ENCODE data around the gene MTR.
"Not testable (repeated sequence)": the region's sequence is repeated elsewhere in the genome, so short reads cannot be mapped to it uniquely, and the experiment has no call there.

MTR gene

GRCh38 chr1:236904892-236905741, 110.0 kb downstream of the MTR start:
- DNase-seq (ENCODE audit: low read depth), result no peak

- DNase-seq (ENCODE audit: low read depth), result no peak
Measured at GRCh38 chr1:236907205-236907604, 112.1 kb downstream of the MTR start.

DNA sequence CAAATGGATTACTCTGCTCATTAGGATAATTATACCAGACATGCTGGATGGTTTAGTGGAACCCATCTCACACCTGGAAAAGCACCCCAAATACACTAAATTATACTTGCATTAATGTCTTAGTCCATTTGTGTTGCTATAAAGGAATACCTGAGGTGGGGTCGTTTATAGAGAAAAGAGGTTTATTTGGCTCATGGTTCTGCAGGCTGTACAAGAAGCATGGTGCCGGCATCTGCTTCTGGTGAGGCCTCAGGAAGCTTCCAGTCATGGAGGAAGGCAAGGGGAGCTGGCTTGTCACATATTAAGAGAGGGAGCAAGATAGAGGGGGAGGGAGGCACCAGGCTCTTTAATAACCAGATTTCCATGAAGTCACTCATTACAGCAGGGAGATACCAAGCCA, 113.6 kb downstream of the MTR start:
- no peak for DNase-seq (ENCODE audit: low read depth)

GRCh38 chr1:236911047-236911446, 116.0 kb downstream of the MTR start:
- not testable (repeated sequence) for DNase-seq (ENCODE audit: low read depth)

DNA sequence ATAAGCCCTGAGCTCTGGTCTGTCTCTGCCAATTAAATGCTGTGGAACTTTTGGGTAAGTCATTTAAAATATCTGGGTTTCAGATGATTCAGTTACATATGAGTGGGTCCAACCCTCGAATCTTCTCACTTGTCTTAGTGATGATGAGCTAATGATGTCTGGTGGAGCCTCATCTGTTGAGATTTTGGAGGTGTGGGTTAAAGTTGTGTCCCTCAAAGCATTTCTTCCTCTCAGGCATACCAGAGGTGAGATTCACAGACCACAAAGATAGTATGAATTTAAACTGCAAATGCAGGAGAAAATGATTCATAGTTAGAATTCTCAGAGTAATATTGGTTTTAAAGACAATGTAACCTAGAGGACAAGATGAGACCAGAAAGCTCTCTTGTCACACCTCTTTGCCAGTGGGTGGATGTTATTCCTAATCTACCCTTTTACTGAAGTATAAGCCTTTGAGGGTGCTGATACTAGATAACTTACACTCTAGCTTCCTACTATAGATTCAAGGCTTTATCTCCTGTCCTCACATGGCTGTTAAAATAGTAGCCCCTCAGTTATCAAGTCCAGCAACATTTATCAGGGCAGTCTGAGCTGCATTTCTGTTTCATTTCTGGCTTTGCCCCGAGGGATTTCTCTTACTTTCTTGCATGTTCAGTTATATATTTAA, 118.4 kb downstream of the MTR start:
- DNase-seq (ENCODE audit: low read depth), result no peak

GRCh38 chr1:236914375-236914774, 119.3 kb downstream of the MTR start:
- no peak for DNase-seq (ENCODE audit: low read depth)

- DNase-seq (ENCODE audit: low read depth), result no peak
Measured at GRCh38 chr1:236916131-236916800, 121.2 kb downstream of the MTR start.

- DNase-seq (ENCODE audit: low read depth), result no peak
Measured at GRCh38 chr1:236917448-236917847, 122.4 kb downstream of the MTR start.

- no peak for DNase-seq (ENCODE audit: low read depth)
Measured at GRCh38 chr1:236920286-236920894, 125.3 kb downstream of the MTR start.

DNA sequence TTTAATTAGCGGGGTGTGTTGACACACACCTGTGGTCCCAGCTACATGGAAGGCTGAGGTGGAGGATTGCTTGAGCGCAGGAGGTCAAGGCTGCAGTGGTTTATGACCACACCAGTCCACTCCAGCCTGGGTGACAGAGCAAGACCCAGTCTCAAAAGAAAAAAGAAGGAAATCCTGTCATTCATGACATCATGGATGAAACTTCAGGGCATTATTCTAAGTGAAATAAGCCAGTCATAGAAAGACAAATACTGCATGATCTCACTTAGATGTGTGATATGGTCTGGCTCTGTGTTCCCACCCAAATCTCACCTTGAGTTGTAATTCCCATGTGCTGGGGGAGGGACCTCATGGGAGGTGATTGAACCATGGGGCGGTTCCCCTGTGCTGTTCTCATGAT, 126.5 kb downstream of the MTR start:
- DNase-seq (ENCODE audit: low read depth), result no peak

GRCh38 chr1:236922190-236922589, 127.1 kb downstream of the MTR start:
- DNase-seq (ENCODE audit: low read depth), result no peak

DNA sequence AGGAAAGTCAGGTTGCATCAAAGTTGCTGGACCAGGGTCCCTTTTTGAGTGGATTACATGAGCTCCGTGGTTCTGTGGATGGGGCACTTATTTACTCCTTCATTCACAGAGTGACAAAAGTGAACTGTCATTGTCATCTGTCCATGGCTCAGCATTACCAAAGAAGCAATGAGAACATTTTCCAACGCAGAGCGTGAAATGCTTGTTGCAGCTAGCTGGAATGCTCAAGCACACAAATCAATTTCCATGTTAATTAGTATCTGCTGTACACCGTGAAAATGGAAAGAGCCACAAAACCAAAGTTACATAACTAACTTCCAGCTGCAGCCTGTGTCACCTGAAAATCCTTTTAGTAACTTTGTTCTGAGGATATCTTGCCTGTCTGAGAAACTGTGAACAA, 130.3 kb downstream of the MTR start:
- no peak for DNase-seq (ENCODE audit: low read depth)

- DNase-seq (ENCODE audit: low read depth), result no peak
Measured at GRCh38 chr1:236930503-236930902, 135.4 kb downstream of the MTR start.

- no peak for DNase-seq (ENCODE audit: low read depth)
Measured at GRCh38 chr1:236938760-236939159, 143.7 kb downstream of the MTR start.

DNA sequence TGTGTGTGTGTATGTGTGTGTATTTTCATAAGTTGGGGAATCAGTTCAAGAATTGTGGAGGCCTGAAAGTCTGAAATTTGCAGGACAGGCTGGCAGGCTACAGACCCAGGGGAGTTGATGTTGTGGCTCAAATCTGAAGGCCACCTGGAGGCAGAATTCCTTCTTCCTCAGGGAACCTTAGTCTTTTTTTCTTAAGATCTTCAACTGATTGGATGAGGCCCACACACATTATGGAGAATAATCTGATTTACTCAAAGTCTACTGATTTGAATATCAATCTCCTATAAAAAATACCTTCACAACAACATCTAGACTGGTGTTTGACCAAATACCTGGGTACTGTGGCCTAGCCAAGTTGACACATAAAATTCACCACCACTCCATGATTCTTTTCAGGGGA, 147.3 kb downstream of the MTR start:
- DNase-seq (ENCODE audit: low read depth), result no peak

DNA sequence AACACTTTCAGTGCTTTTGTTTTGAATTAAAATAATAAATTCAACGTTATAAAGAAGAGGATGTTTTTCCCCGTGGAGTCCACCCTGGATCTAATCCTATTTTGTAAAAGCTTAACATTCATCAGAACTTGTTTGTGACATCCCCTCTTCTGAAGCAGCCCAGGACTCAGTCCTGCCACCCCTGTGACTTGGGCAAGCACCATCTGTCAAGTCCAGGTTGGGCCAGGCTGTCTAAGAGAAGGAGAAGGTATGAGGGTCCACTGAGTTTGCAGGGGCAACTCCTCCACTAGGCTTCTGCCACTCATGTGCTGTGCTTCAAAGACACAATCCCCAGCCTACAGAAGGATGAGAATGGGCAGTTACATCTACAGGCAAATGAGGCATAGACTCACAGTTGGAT, 149.5 kb downstream of the MTR start:
- DNase-seq (ENCODE audit: low read depth), result no peak

DNA sequence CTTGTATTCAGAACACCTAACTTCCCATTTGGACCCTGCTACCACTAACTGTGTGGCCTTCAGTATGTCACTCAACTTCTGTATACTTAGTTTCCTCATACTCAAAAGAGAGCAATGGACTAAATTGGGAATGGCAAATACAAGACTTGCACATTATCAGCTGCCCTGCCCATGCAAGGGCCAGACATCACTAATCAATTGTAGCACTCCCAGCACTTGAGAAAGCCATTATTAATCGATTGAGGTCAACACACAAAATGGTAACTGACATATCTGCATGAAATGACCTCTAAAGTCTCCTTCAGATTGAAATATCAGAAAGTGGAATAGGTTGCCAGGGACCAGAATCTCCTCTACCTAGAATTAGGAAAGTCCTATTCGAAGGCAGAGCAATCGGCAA, 149.9 kb downstream of the MTR start:
- DNase-seq (ENCODE audit: low read depth), result no peak

- DNase-seq (ENCODE audit: low read depth), result no peak
Measured at GRCh38 chr1:236947794-236948193, 152.7 kb downstream of the MTR start.

GRCh38 chr1:236948381-236948780, 153.3 kb downstream of the MTR start:
- no peak for DNase-seq (ENCODE audit: low read depth)

DNA sequence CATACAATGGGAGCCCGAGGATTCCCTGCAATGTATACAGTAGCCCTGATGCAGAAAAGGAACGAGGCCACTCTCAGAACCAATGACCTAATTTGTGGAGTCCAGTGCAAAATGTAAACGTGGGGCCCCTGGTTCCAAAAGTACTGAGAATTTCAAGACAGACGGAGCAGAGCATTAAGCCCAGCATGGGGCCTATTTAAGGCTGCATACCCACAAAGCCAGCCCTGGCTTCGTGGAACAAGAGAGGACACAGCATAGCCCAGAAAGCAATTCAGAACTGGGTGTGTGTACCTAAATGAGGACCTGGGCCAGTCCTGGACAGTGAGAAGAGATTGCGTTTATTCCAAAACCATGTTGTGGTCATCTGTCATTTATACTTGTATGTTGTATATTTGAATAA, 153.9 kb downstream of the MTR start:
- no peak for DNase-seq (ENCODE audit: low read depth)

DNA sequence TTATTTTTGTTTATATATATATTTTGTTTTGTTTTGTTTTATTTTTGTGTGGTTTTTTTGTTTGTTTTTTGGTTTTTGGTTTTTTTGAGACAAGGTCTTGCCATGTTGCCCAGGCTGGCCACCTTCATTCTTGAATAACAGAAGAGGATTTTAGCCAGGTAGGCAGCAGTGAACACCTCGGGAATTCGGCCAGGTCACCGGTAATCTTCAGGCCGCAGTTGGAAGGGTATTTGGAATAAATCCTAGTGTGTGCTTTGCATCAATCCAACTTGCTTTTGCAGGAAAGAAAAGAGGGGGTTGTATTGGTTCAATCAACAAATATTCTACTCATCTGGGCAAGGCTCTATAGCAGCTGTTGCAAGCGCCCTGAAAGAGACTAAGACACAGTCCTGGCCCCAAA, 155.3 kb downstream of the MTR start:
- no peak for DNase-seq (ENCODE audit: low read depth)

DNA sequence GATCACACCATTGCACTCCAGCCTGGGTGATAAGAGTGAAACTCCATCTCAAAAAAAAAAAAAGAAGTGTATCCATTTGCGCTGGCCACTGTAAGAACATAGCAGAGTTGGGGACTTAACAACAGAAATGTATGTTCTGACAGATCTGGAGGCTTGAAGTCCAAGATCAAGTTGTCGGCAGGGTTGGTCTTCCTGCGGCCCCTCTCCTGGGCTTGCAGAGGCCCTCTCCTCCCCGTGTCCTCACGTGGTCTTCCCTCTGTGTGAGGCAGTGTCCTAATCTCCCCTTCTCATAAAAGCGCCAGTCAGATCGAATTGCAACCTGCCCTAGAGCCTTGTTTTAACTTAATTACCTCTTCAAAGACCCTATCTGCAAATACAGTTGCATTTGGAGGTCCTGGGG, 156.6 kb downstream of the MTR start:
- no peak for DNase-seq (ENCODE audit: low read depth)
